Measurements from ENCODE around the gene PTDSS2.
"Not testable (repeated sequence)": the region's sequence is repeated elsewhere in the genome, so short reads cannot be mapped to it uniquely, and the experiment has no call there.

Gene PTDSS2

GRCh38 chr11:464316-464715 is 14.2 kb downstream of the PTDSS2 start:
- no peak for DNase-seq (ENCODE audit: low spot score)
- in situ Hi-C loops (cut with MboI; ENCODE audit: low sequenced_read_pairs, unreplicated experiment) = no loop called here
- no peak for TF ChIP-seq CTCF (IDR thresholded peaks at IDR 0.05; ENCODE audit: borderline replicate concordance, control extremely low read depth, extremely low read depth, insufficient read depth, missing control alignments)

GRCh38 chr11:465896-466530 is 15.9 kb downstream of the PTDSS2 start:
- DNase-seq (ENCODE audit: low spot score) = no peak
- no peak for TF ChIP-seq CTCF (IDR thresholded peaks at IDR 0.05; ENCODE audit: borderline replicate concordance, control extremely low read depth, extremely low read depth, insufficient read depth, missing control alignments)
- in situ Hi-C loops (cut with MboI; ENCODE audit: low sequenced_read_pairs, unreplicated experiment) = no loop called here

GRCh38 chr11:468036-468435 is 18.0 kb downstream of the PTDSS2 start:
- in situ Hi-C loops (cut with MboI; ENCODE audit: low sequenced_read_pairs, unreplicated experiment) = no loop called here
- no peak for TF ChIP-seq CTCF (IDR thresholded peaks at IDR 0.05; ENCODE audit: borderline replicate concordance, control extremely low read depth, extremely low read depth, insufficient read depth, missing control alignments)
- no peak for DNase-seq (ENCODE audit: low spot score)

- no peak for DNase-seq (ENCODE audit: low spot score)
- in situ Hi-C loops (cut with MboI; ENCODE audit: low sequenced_read_pairs, unreplicated experiment) = no loop called here
- no peak for TF ChIP-seq CTCF (IDR thresholded peaks at IDR 0.05; ENCODE audit: borderline replicate concordance, control extremely low read depth, extremely low read depth, insufficient read depth, missing control alignments)
Observed at GRCh38 chr11:468493-468892, 18.4 kb downstream of the PTDSS2 start.

- in situ Hi-C loops (cut with MboI; ENCODE audit: low sequenced_read_pairs, unreplicated experiment); DNase-seq (ENCODE audit: low spot score): not testable (repeated sequence)
Observed at GRCh38 chr11:469026-469683, 19.1 kb downstream of the PTDSS2 start.

GRCh38 chr11:469684-470560 is 19.8 kb downstream of the PTDSS2 start:
- DNase-seq (ENCODE audit: low spot score) = no peak
- in situ Hi-C loops (cut with MboI; ENCODE audit: low sequenced_read_pairs, unreplicated experiment) = no loop called here
- TF ChIP-seq CTCF (IDR thresholded peaks at IDR 0.05; ENCODE audit: borderline replicate concordance, control extremely low read depth, extremely low read depth, insufficient read depth, missing control alignments) = no peak
